SHP77 (cell line): ENCODE measurements around the gene ADI1.
"Not testable (repeated sequence)": the region's sequence is repeated elsewhere in the genome, so short reads cannot be mapped to it uniquely, and the experiment has no call there.

ENCODE experiments used
- DNase-seq, 2 experiments: peaks; one replicate each; lab custom pipeline; 2025; lab: John Stamatoyannopoulos, UW

The ADI1 gene

DNA sequence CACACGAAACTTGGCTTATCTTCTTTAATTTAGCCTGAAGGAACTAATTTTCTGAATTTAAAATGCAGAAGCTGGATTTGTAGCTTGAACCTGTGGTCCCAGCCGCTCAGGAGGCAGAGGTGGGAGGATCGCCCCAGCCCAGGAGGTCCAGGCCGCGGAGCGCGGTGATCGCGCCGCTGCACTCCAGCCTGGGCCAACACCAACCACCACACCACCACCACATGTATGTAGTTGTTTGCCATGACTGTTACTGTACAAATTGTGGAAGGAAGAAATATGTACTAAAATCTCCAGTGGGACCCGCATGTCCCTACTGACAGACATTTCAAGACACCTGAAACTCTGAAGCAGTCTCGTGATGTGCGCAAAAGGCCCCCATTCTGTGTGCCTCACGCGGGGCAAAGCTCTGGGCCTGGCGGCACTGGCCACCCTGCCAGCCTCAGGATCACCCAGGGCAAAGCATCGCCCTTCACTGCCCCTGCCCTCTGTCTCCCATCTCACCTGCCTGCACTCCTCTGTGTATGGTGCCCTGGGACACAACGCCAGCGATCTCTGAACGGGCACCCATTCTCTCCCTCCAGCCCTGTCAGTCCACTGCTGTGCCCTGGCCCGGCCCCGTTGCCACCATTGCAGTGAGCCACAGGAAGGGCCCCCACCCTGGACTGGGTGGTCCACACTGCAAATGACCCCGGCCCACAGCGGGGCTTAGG is 10.1 kb upstream of the ADI1 start:
- no peak for DNase-seq

GRCh38 chr2:3527886-3528785 is 8.8 kb upstream of the ADI1 start:
- no peak for DNase-seq

DNA sequence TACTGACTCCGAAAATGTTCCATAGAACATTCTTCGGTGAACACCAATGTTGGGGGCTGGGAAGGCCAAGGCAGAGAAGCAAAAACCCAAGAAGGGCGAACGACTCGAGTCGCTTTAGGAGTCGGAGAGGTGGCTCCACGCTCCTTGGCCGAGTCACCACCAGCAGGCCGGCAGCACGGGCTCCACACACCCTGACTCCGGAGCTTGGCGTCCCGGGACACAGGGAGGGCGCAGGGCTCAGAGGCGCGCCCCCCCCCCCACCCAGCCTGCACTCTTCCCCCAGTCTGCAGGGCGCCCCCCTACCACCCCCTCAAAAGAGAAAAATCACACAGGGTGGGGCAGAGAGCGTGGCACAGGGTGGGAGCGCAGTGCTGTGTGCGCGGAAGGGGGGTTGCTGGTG is 7.5 kb upstream of the ADI1 start:
- DNase-seq = no peak

GRCh38 chr2:3523551-3524041 is 4.3 kb upstream of the ADI1 start:
- no peak for DNase-seq

DNA sequence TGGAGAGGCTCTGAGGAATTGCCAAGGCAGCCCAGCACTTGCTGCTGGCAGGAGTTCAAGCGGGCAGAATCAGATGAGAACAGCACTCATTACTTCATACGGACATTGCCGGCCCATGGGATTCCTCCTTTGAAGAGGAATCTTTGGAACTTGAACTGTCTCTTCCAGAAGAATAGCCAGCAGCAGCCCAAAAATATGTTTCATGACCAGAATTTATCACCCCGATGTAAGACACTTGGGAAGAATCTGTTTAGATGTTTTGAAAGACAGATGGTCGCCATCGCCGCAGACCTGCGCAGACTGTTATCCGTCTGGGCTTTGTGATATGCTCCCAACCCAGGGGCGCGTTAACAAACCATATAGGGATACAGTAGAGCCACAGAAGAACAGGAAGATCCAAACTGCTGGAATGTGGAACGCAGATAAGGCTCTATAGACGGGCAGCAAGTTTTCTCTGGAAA is 3.7 kb upstream of the ADI1 start:
- no peak for DNase-seq

- no peak for DNase-seq
Observed at GRCh38 chr2:3520591-3520990, 1.3 kb upstream of the ADI1 start.

- peak; percentile 97 to 98 for DNase-seq
Observed at GRCh38 chr2:3518496-3519254, 656 bp downstream of the ADI1 start.

GRCh38 chr2:3517948-3518495 is 1.3 kb downstream of the ADI1 start:
- DNase-seq = no peak

DNA sequence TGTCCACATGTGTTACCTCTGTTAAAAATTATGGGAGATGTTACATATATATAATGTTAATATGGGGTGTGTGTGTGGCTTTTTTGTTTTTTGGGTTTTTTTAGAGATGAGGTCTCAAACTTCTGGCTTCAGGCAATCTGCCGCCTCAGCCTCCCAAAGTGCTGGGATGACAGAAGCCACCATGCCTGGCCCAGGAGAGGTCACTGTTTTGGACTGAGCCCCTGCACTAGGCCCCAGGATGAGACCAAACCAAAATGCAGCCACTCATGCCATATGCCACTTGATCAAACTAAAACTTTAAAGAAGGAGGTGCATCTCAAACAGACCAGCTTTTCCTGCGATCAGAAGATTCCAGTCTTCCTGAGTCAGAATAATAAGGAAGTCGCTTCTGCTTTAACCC is 2.5 kb downstream of the ADI1 start:
- no peak for DNase-seq

- not testable (repeated sequence) for DNase-seq
Observed at GRCh38 chr2:3515438-3515837, 3.9 kb downstream of the ADI1 start.

- no peak for DNase-seq
Observed at GRCh38 chr2:3513026-3513810, 6.1 kb downstream of the ADI1 start.

- DNase-seq = no peak
Observed at GRCh38 chr2:3512086-3512485, 7.2 kb downstream of the ADI1 start.

- DNase-seq = no peak
Observed at GRCh38 chr2:3505771-3506170, 13.6 kb downstream of the ADI1 start.

DNA sequence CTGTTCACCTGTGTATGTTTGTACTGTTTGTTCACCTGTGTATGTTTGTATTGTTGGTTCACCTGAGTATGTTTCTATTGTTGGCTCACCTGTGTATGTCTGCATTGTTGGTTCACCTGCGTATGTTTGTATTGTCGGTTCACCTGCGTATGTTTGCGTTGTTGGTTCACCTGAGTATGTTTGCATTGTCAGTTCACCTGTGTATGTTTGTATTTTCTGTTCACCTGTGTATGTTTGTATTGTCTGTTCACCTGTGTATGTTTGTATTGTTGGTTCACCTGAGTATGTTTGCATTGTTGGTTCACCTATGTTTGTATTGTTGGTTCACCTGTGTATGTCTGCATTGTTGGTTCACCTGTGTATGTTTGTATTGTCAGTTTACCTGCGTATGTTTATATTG is 14.6 kb downstream of the ADI1 start:
- peak in 1 of 2 experiments; percentile 15 for DNase-seq

DNA sequence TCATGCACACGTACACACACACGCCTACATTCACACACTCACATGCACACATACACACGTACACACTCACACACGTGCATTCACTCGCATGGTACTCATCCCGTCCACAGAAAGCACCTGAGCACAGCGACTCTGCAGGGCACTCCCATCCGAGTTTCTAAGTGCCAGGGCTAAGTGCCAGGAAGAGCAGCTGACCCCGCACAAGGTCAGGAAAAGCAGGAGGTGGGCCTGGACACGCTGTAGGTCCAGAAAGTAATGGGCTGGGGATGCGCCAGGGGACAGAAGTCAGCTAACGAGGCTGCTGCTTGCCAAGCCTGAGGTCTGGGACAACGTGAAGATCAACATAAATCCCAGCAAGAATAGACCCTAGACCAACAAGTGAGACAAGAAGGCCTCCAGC is 15.8 kb downstream of the ADI1 start:
- DNase-seq = no peak

- no peak for DNase-seq
Observed at GRCh38 chr2:3503046-3503445, 16.3 kb downstream of the ADI1 start.

- no peak for DNase-seq
Observed at GRCh38 chr2:3500326-3500899, 18.9 kb downstream of the ADI1 start.

- DNase-seq = no peak
Observed at GRCh38 chr2:3498783-3499394, 20.4 kb downstream of the ADI1 start.

DNA sequence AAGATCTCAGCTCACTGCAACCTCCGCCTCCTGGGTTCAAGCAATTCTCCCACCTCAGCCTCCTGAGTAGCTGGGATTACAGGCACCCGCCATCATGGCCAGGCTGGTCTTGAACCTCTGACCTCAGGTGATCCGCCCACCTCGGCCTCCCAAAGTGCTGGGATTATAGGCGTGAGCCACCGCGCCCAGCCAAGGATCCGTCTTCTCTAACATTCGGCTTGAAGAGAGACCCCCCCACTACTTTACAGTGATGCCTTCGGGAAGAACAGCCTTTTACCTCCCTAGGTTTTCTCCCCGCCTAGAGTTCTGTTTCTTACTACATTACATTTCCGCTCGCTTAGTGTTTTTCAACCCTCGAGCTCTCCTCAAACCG is 22.6 kb downstream of the ADI1 start:
- DNase-seq = not testable (repeated sequence)

GRCh38 chr2:3494984-3495666 is 24.2 kb downstream of the ADI1 start:
- no peak for DNase-seq
